Amniotic epithelial cell (primary cell): ENCODE data around the gene ANXA7.

Source experiments
- DNase-seq: peaks from one replicate; pipeline ENCODE4 v3.0.0-alpha.2; 2010; ENCODE audit warnings: low read depth

ANXA7 gene

DNA sequence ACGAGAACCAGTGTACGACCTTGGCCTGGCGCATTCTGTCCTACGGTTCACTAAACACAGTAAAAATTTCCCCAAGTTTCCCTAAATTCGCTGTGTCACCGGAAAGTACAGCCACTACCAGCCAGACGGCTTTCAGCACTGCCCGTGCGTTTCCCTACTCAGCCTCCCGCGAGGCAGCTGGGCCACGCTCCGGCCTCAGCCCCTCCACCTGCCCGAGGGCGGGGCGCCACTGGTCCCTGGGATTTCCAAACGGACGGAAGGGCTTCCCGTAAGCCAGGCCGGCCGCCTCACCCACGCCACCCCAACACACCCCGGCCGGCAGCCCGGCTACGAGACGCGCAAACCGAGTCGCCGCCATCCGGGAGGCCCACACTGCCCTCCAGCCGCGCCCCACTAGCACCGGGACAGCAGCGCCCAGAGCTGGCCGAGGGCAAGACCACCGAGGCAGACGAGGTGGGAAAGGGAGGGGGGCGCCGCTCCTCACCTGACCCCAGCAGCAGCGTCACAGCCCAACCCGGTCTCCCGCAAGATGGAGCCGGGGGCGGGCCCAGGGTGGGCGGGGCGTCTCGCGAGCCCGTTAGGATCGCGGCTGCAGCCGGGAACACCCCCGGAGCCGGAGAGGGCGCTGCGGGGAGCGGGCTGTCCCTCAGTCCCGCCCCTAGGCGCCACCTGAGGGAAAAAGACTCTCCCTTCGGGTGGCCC lies at the start of gene ANXA7:
ANXA7 (minus strand) TSS at position 531 of the 702 bp plus-strand sequence. CDS start 13,202 bp downstream, outside the sequence.
- DNase-seq = peak; percentile 69

DNA sequence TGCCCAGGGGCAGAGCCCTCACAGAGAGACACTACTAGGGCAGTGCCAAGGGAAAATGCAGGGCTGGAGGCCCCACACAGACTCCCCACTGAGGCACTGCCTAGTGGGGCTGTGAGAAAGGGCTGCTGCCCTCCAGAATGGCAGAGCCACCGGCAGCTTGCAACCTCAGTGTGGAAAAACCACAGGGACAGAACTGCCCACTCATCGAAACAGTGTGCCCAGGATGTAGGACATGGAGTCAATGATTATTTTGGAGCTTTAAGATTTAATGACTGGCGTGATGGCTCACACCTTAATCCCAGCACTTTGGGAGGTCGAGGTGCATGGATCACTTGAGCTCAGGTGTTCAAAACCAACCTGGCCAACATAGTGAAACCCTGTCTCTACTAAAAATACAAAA lies 47.0 kb upstream of the ANXA7 start:
- no peak for DNase-seq

- peak; percentile 4 for DNase-seq
Observed at GRCh38 chr10:73459683-73460314, 45.9 kb upstream of the ANXA7 start.

- DNase-seq = no peak
Observed at GRCh38 chr10:73456187-73456890, 42.5 kb upstream of the ANXA7 start.

DNA sequence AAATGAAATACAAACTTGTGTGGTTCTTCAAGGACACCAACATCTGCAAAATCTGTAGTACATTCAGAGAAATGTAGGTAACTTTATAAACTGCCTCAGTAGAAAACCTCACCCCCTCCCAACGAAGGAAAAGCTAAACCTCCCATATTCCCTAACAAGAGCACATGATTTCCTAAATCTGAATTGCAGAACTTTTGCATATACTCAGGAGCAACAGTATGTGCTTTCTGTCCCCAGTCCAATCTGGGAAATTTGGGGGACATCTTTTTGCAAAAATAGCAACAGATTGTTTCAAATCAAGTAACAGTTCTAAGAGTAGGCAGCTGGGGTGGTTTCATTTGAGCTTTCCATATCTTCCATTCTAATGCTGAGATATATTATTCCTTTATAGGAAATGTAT lies 35.3 kb upstream of the ANXA7 start:
- DNase-seq = no peak

- peak; percentile 68 for DNase-seq
Observed at GRCh38 chr10:73448384-73448783, 34.5 kb upstream of the ANXA7 start.

GRCh38 chr10:73446926-73447325 lies 33.1 kb upstream of the ANXA7 start:
- no peak for DNase-seq

- DNase-seq = no peak
Observed at GRCh38 chr10:73444457-73444856, 30.6 kb upstream of the ANXA7 start.

GRCh38 chr10:73439605-73440312 lies 25.9 kb upstream of the ANXA7 start:
- DNase-seq = peak; percentile 84

DNA sequence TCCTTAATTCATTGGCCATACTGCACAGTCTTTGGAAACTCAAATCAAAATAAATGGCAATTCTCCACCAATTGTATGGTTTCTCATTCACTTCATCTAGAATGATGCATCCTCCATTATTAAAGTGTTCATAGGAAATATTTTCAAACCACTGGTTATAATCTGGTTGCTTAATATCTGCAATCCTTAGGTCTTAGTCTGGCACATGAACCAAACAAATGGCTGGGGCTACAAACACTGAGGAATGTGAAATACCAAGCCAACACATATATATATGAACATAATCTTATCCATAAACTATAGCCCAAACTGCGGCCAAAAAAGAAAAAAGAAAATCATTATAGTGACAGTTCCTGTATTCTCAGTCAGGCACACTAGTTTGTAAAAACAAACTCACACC lies 25.2 kb upstream of the ANXA7 start:
- DNase-seq = peak; percentile 84

GRCh38 chr10:73433538-73433867 lies 19.6 kb upstream of the ANXA7 start, which contains the start of gene MSS51:
Gene MSS51, minus strand, starts transcription at chr10:73433561. Its CDS starts 5,277 bp downstream, at chr10:73428284.
- no peak for DNase-seq

GRCh38 chr10:73432646-73433537 lies 19.0 kb upstream of the ANXA7 start:
- DNase-seq = no peak

DNA sequence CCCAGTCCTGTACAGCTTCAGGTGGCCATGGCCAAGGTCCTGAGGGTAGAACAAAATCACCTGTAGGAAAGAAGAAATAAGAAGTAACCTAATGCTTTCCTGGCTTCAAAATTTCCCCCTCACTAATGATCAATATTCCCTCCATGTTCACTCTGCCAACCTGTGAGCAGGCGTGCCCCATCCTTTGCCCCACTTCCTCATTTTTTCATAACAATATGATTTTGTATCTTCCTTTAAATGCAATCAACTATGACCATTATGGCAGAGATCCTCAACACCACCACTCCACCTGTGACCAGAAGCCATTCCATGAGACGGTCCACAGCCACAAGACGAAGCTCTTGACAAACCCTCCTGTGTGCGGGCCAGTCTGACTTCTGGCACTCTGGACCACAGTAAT lies 12.5 kb upstream of the ANXA7 start:
- DNase-seq = no peak

GRCh38 chr10:73424478-73424877 lies 10.6 kb upstream of the ANXA7 start:
- no peak for DNase-seq

DNA sequence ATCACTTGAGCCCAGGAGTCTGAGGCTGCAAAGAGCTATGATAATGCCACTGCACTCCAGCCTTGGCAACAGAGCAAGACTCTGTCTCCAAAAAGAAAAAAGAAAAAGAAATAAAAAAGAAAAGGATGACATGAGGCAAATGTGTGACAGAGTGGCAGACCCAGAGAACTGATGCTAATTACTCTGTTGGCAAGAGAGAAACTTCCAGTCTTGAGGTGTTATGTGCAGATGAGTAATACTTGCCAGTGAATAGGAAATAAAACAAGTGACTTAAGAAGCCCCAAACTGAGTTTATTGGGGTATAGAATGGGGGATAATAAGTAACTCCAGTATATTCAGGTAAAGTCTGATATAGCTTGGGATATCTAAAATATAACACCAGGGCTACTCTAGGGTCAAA lies 9.5 kb upstream of the ANXA7 start:
- DNase-seq = no peak

- DNase-seq = no peak
Observed at GRCh38 chr10:73416571-73416970, 2.7 kb upstream of the ANXA7 start.

DNA sequence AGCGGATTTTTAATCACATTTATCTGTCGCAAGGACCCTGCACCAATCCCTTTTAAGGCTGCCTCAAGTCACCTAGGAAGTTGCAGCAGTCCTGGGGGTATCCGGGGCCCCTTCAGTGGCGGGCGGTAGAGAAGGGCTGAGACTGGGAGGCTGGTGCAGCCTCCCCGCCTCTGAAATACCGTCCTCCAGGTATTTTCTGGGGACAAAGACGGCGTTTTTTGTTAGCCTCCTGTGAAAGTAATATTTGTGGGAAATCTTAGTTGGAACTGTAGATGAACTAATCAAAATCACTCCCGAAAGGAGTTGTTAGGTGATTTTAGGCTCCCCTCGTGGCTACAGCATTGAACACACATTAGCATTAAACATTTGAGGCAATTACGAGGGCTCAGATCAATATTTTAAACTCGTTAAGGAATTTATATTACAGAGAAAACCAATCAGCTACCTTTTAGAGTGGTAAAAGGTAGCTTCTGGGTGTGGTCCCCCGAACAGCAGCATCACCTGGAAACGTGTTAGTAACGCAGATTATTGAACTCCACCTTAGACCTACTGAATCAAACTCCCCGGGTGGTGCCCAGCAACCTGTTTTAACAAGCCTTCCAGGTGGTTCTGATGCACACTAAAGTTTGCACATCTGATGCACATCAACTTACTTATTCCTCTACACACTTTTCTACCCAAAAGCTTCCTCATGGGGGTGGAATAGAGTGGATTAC lies 530 bp upstream of the ANXA7 start:
- no peak for DNase-seq

GRCh38 chr10:73413108-73413527 lies 740 bp downstream of the ANXA7 start:
- DNase-seq = no peak

- DNase-seq = no peak
Observed at GRCh38 chr10:73410897-73411296, 3.0 kb downstream of the ANXA7 start.

DNA sequence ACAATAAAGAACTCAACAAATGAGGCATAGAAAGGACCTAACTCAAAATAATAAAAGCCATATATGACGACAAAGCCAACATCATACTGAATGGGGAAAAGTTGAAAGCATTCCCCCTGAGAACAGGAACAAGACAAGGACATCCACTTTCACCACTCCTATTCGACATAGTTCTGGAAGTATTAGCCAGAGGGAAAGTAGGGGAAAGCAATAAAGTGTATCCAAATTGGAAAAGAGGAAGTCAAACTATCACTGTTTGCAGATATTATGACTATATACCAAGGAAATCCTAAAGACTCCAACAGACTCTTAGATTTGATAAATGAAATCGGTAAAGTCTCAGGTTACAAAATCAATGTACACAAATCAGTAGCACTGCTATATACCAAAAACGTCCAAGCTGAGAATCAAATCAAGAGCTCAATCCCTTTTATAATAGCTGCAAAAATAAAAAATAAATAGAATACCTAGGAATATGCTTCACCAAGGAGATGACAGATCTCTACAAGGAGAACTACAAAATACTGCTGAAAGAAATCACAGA lies 4.8 kb downstream of the ANXA7 start:
- no peak for DNase-seq

DNA sequence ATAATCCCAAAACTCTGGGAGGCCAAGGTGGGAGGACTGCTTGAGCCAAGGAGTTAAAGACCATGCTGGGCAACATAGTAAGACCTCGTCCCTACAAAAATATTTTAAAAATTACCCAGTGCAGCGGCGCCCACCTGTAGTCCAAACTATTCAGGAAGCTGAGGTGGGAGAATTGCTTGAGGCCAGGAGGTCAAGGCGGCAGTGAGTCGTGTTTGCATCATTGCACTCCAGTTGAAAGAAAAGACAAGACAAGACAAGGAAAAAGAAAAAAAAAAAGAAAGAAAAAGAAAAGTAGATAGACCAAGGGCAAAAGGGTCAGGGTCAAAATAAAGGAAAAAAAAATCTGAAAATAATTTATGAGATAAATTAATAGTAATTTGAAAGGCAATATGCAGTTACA lies 5.8 kb downstream of the ANXA7 start:
- DNase-seq = peak; percentile 4
